IMR-90 (cell line): ENCODE results near the gene RNF6. TPM values are rescaled to one million over a fixed set of nuclear protein-coding genes. Genes with fewer than 3 reads are reported as not detected.

ENCODE experiments used
- ATAC-seq: fragments of 200-7000 bp; cut with Tn5 transposase; 2 replicates; pipeline ENCODE4 v1.9.1; 2020; ENCODE audit warnings: low read depth, mild to moderate bottlenecking, moderate library complexity
- BruUV-seq: library from RNA; stranded (reverse); fragments of 400-500 nt; replicated peaks from 2 replicates; lab custom pipeline; 2021; lab: Mats Ljungman, UMichigan
- CTCF ChIA-PET: fragments of 300-600 bp; formaldehyde crosslinking; extraction: SDS; loops from one replicate; lab custom pipeline; 2021; ENCODE audit warnings: antibody characterized with exemption; lab: Yijun Ruan, JAX
- POLR2A ChIA-PET: fragments of 300-600 bp; sonication (Branson Sonifier 250); formaldehyde crosslinking; loops from one replicate; lab custom pipeline; 2022; ENCODE audit warnings: antibody characterized with exemption; ENCODE audit not compliant: unreplicated experiment; lab: Charles Lee
- DNase-seq: peaks from one replicate; pipeline ENCODE4 v3.0.0; 2013
- H2AFZ ChIP-seq: replicated peaks from 2 replicates; pipeline ENCODE3; 2013; ENCODE audit warnings: low read length, mild to moderate bottlenecking; ENCODE audit not compliant: poor library complexity
- H2AK5ac ChIP-seq: 2 replicates; pipeline ENCODE4 v1.6.1; 2013; ENCODE audit warnings: low read depth, low read length, inconsistent platforms
- H2AK9ac ChIP-seq: replicated peaks from 2 replicates; pipeline ENCODE3; 2013; ENCODE audit warnings: mild to moderate bottlenecking, low read depth, low read length, moderate library complexity; ENCODE audit not compliant: poor library complexity
- H2BK120ac ChIP-seq: 2 replicates; pipeline ENCODE4 v1.6.1; 2013; ENCODE audit warnings: low read depth, low read length, inconsistent platforms
- H2BK15ac ChIP-seq: 3 replicates; pipeline ENCODE4 v1.6.1; 2013; ENCODE audit warnings: low read depth, low read length, inconsistent platforms
- H2BK20ac ChIP-seq: 2 replicates; pipeline ENCODE4 v1.6.1; 2013; ENCODE audit warnings: low read depth, mild to moderate bottlenecking, inconsistent platforms, low read length, moderate library complexity
- H2BK5ac ChIP-seq: 2 replicates; pipeline ENCODE4 v1.6.1; 2013; ENCODE audit warnings: mild to moderate bottlenecking, low read depth, low read length, inconsistent platforms; ENCODE audit not compliant: poor library complexity, severe bottlenecking
- H3K14ac ChIP-seq: replicated peaks from 2 replicates; pipeline ENCODE4 v1.6.1; 2013; ENCODE audit warnings: low read depth, low read length, inconsistent platforms
- H3K18ac ChIP-seq: 2 replicates; pipeline ENCODE4 v1.6.1; 2013; ENCODE audit warnings: low read depth, low read length, control low read depth
- H3K23ac ChIP-seq: 2 replicates; pipeline ENCODE4 v1.6.1; 2013; ENCODE audit warnings: low read depth, low read length, inconsistent platforms
- H3K27ac ChIP-seq: 2 replicates; pipeline ENCODE4 v1.5.1; 2013; ENCODE audit warnings: mild to moderate bottlenecking, control low read depth, low read length; ENCODE audit not compliant: insufficient read depth
- H3K27me3 ChIP-seq: 2 replicates; pipeline ENCODE4 v1.6.1; 2013; ENCODE audit warnings: low read length; ENCODE audit not compliant: control insufficient read depth, insufficient read depth
- H3K36me3 ChIP-seq: 2 replicates; pipeline ENCODE4 v1.6.1; 2013; ENCODE audit warnings: low read length, mixed read lengths; ENCODE audit not compliant: control insufficient read depth, insufficient read depth
- H3K4ac ChIP-seq: 2 replicates; pipeline ENCODE4 v1.6.1; 2013; ENCODE audit warnings: low read depth, low read length, inconsistent platforms
- H3K4me1 ChIP-seq: 2 replicates; pipeline ENCODE4 v1.6.1; 2013; ENCODE audit warnings: low read length, mixed read lengths; ENCODE audit not compliant: control insufficient read depth, insufficient read depth
- H3K4me2 ChIP-seq: 2 replicates; pipeline ENCODE4 v1.6.1; 2013; ENCODE audit warnings: low read depth, mild to moderate bottlenecking, control low read depth, low read length, moderate library complexity
- H3K4me3 ChIP-seq: 2 replicates; pipeline ENCODE4 v1.5.1; 2013; ENCODE audit warnings: low read depth, mild to moderate bottlenecking, control low read depth, low read length, moderate library complexity; ENCODE audit not compliant: insufficient read depth
- H3K56ac ChIP-seq: 2 replicates; pipeline ENCODE4 v1.6.1; 2013; ENCODE audit warnings: low read length, inconsistent platforms; ENCODE audit not compliant: insufficient read depth; ENCODE audit errors: extremely low read depth
- H3K79me1 ChIP-seq, 2 experiments: 2 replicates each; pipeline ENCODE4 v1.6.1; 2013; ENCODE audit warnings: low read length in 2 of 2, inconsistent platforms in 1 of 2, low read depth in 1 of 2
- H3K9ac ChIP-seq: 2 replicates; pipeline ENCODE4 v1.6.1; 2013; ENCODE audit warnings: low read depth, low read length, control low read depth
- H3K9me1 ChIP-seq: 2 replicates; pipeline ENCODE4 v1.6.1; 2013; ENCODE audit warnings: low read length, inconsistent platforms; ENCODE audit not compliant: insufficient read depth
- H3K9me3 ChIP-seq: 2 replicates; pipeline ENCODE4 v1.6.1; 2013; ENCODE audit warnings: low read length; ENCODE audit not compliant: control insufficient read depth, insufficient read depth
- H4K20me1 ChIP-seq: 2 replicates; pipeline ENCODE4 v1.6.1; 2013; ENCODE audit warnings: low read length, inconsistent platforms; ENCODE audit not compliant: insufficient read depth
- H4K5ac ChIP-seq: 2 replicates; pipeline ENCODE4 v1.6.1; 2013; ENCODE audit warnings: mild to moderate bottlenecking, low read depth, low read length, control low read depth
- H4K8ac ChIP-seq, 2 experiments: 2 replicates each; pipeline ENCODE4 v1.6.1; 2013; ENCODE audit warnings: low read depth in 2 of 2, low read length in 2 of 2, control low read depth in 1 of 2, inconsistent platforms in 1 of 2
- H4K91ac ChIP-seq: 2 replicates; pipeline ENCODE4 v1.6.1; 2013; ENCODE audit warnings: low read depth, low read length, inconsistent platforms; ENCODE audit not compliant: insufficient read depth
- BHLHE40 ChIP-seq: fragments of 150-350 bp; IDR thresholded peaks from 2 replicates; pipeline ENCODE4 v1.6.1; 2016; ENCODE audit warnings: mild to moderate bottlenecking, low read depth, low read length
- CEBPB ChIP-seq: IDR thresholded peaks from 2 replicates; pipeline ENCODE4 v1.6.1; 2012; ENCODE audit warnings: low read depth, low read length, improper control_type of control experiment
- CHD1 ChIP-seq: IDR thresholded peaks from 2 replicates; pipeline ENCODE4 v1.6.1; 2012; ENCODE audit warnings: low read depth, low read length, improper control_type of control experiment
- FOS ChIP-seq: fragments of 150-350 bp; IDR thresholded peaks from 2 replicates; pipeline ENCODE4 v1.6.1; 2016; ENCODE audit warnings: low read depth, low read length
- MAZ ChIP-seq: IDR thresholded peaks from 2 replicates; pipeline ENCODE4 v1.6.1; 2012; ENCODE audit warnings: low read depth, mild to moderate bottlenecking, low read length, improper control_type of control experiment, moderate library complexity, borderline replicate concordance
- MXI1 ChIP-seq: IDR thresholded peaks from 2 replicates; pipeline ENCODE4 v1.6.1; 2012; ENCODE audit warnings: low read depth, mild to moderate bottlenecking, low read length, moderate library complexity, borderline replicate concordance
- NFE2L2 ChIP-seq: fragments of 150-350 bp; IDR thresholded peaks from 2 replicates; pipeline ENCODE4 v1.6.1; 2016; ENCODE audit warnings: low read depth, mild to moderate bottlenecking, low read length
- POLR2A ChIP-seq: IDR thresholded peaks from 2 replicates; pipeline ENCODE4 v1.6.1; 2012; ENCODE audit warnings: mild to moderate bottlenecking, low read depth, low read length
- RAD21 ChIP-seq: IDR thresholded peaks from 2 replicates; pipeline ENCODE4 v1.6.1; 2012; ENCODE audit warnings: low read length, improper control_type of control experiment
- RCOR1 ChIP-seq: IDR thresholded peaks from 2 replicates; pipeline ENCODE4 v1.6.1; 2012; ENCODE audit warnings: mild to moderate bottlenecking, low read length, improper control_type of control experiment; ENCODE audit not compliant: insufficient replicate concordance
- RFX5 ChIP-seq: IDR thresholded peaks from 2 replicates; pipeline ENCODE4 v1.8.0; 2012; ENCODE audit warnings: low read depth, mild to moderate bottlenecking, low read length, moderate library complexity
- SMC3 ChIP-seq: fragments of 150-350 bp; IDR thresholded peaks from 2 replicates; pipeline ENCODE4 v1.6.1; 2016; ENCODE audit warnings: low read depth, mild to moderate bottlenecking, antibody characterized with exemption, low read length, moderate library complexity
- WGBS, 2 experiments: methylation state at CpG; one replicate each; pipeline versions ENCODE4 v1.1.5 to v1.1.7; 2013; ENCODE audit warnings: missing lambda C conversion rate in 2 of 2; ENCODE audit not compliant: insufficient read length in 1 of 2; ENCODE audit errors: extremely low coverage in 2 of 2; 5-methylcytosine and 5-hydroxymethylcytosine counted together
- dilution Hi-C: fragments of 300-500 bp; cut with HindIII; formaldehyde crosslinking; loops from one replicate; pipeline ENCODE4 v1.14.3; 2018; ENCODE audit warnings: low sequenced_read_pairs; ENCODE audit not compliant: unreplicated experiment
- in situ Hi-C: fragments of 300-500 bp; cut with MboI; formaldehyde crosslinking; loops from 3 replicates; pipeline ENCODE4 v1.14.3; 2019; ENCODE audit warnings: low sequenced_read_pairs, inconsistent platforms, mixed read lengths
- intact Hi-C: fragments of 100-400 bp; cut with micrococcal nuclease; formaldehyde crosslinking; loops from 2 replicates; pipeline ENCODE4 v1.10.0; 2022
- polyA plus RNA-seq, 3 experiments: library from polyadenylated mRNA; depleted of rRNA; stranded (reverse); fragments of >200 nt; gene quantifications; 2 replicates each; pipeline ENCODE4 v1.2.3, GENCODE V29; 2012; ENCODE audit warnings: low replicate concordance in 1 of 3
- total RNA-seq: library from RNA; depleted of rRNA; stranded (reverse); fragments of >200 nt; gene quantifications from 2 replicates; pipeline ENCODE4 v1.2.3, GENCODE V29; 2012
- TF ChIP-seq, protein P1 (sequence below): fragments of 150-350 bp; IDR thresholded peaks from 2 replicates; pipeline ENCODE4 v1.6.1; 2016; ENCODE audit warnings: low read depth, mild to moderate bottlenecking, low read length, moderate library complexity, borderline replicate concordance
- TF ChIP-seq, protein P2 (sequence below): fragments of 150-350 bp; IDR thresholded peaks from 2 replicates; pipeline ENCODE4 v1.6.1; 2017; ENCODE audit warnings: mild to moderate bottlenecking, antibody characterized with exemption, low read length, low read depth
- TF ChIP-seq, protein P3 (sequence below): conservative IDR thresholded peaks from 2 replicates; pipeline ENCODE4 v1.5.1; 2012; ENCODE audit warnings: mild to moderate bottlenecking, low read depth, low read length, improper control_type of control experiment

Gene RNF6
- total and polyA plus RNA-seq, 2 of the 4 experiments (the other 2 are of a cell fraction) = 22.9 to 33.3 TPM

DNA sequence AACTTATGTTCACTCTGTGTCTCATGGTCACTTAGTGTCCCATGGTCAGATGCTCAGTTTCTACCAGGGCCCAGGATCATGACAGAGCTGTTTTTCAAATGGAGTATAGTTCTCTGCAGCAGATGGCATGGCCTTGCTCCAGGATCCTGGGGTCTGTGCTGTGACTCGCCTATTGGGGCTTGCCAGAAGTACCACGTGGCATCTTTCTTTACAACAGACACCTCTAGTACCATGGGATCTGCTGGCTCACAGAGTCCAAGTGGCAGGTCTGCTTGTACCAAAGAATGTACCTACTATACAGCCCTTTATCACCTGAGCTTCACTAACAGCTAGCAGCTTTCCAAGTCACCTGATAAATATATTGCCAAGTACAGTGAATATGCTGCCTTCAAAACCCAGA, 6.0 kb upstream of the RNF6 start:
- no peak overlapping the region for H4K91ac ChIP-seq
- H3K23ac ChIP-seq = no peak overlapping the region
- no peak overlapping the region for H3K9ac ChIP-seq
- H3K36me3 ChIP-seq = no peaks in the 10 kb centered on the region
- no peak overlapping the region for H2BK5ac ChIP-seq
- TF ChIP-seq RAD21 = no peak
- TF ChIP-seq, protein P1, sequence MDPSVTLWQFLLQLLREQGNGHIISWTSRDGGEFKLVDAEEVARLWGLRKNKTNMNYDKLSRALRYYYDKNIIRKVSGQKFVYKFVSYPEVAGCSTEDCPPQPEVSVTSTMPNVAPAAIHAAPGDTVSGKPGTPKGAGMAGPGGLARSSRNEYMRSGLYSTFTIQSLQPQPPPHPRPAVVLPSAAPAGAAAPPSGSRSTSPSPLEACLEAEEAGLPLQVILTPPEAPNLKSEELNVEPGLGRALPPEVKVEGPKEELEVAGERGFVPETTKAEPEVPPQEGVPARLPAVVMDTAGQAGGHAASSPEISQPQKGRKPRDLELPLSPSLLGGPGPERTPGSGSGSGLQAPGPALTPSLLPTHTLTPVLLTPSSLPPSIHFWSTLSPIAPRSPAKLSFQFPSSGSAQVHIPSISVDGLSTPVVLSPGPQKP = no peak
- no peak for TF ChIP-seq FOS
- TF ChIP-seq NFE2L2 = no peak
- TF ChIP-seq CEBPB = no peak
- no peak for TF ChIP-seq MAZ
- TF ChIP-seq CHD1 = no peak
- no peak for TF ChIP-seq RCOR1
- TF ChIP-seq POLR2A = no peak
- TF ChIP-seq, protein P2, sequence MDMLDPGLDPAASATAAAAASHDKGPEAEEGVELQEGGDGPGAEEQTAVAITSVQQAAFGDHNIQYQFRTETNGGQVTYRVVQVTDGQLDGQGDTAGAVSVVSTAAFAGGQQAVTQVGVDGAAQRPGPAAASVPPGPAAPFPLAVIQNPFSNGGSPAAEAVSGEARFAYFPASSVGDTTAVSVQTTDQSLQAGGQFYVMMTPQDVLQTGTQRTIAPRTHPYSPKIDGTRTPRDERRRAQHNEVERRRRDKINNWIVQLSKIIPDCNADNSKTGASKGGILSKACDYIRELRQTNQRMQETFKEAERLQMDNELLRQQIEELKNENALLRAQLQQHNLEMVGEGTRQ = no peak
- TF ChIP-seq BHLHE40 = no peak
- no peak for TF ChIP-seq MXI1
- TF ChIP-seq RFX5 = no peak
- no peak for TF ChIP-seq SMC3
- TF ChIP-seq, protein P3, sequence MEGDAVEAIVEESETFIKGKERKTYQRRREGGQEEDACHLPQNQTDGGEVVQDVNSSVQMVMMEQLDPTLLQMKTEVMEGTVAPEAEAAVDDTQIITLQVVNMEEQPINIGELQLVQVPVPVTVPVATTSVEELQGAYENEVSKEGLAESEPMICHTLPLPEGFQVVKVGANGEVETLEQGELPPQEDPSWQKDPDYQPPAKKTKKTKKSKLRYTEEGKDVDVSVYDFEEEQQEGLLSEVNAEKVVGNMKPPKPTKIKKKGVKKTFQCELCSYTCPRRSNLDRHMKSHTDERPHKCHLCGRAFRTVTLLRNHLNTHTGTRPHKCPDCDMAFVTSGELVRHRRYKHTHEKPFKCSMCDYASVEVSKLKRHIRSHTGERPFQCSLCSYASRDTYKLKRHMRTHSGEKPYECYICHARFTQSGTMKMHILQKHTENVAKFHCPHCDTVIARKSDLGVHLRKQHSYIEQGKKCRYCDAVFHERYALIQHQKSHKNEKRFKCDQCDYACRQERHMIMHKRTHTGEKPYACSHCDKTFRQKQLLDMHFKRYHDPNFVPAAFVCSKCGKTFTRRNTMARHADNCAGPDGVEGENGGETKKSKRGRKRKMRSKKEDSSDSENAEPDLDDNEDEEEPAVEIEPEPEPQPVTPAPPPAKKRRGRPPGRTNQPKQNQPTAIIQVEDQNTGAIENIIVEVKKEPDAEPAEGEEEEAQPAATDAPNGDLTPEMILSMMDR = no peak
- H3K4me1 ChIP-seq = no peaks in the 10 kb centered on the region
- no peaks in the 10 kb centered on the region for H3K9me1 ChIP-seq
- H3K18ac ChIP-seq = no peak overlapping the region
- intact Hi-C loops = no loop called here
- in situ Hi-C loops = no loop called here
- 29% methylated on average over 1 of the region's 2 CpGs; no CpG with 5 or more reads in 1 of the 2 experiments for WGBS, 2 experiments
- H3K9me3 ChIP-seq = no peaks in the 10 kb centered on the region
- H3K79me1 ChIP-seq = 0 out of 4 replicates have a peak, but pooled peaks cover 0 to 1% of the 10 kb centered on the region in 2 experiments
- no peak overlapping the region for H2AK5ac ChIP-seq
- H2BK120ac ChIP-seq = no peak overlapping the region
- no peak overlapping the region for H3K4me3 ChIP-seq
- H3K56ac ChIP-seq = no peak overlapping the region
- H4K5ac ChIP-seq = no peak overlapping the region
- no peak for DNase-seq
- H2AK9ac ChIP-seq = no peak overlapping the region
- no peak overlapping the region for H3K4ac ChIP-seq
- H4K20me1 ChIP-seq = no peaks in the 10 kb centered on the region
- dilution Hi-C loops = no loop called here
- no peak overlapping the region for H3K27ac ChIP-seq
- no peak overlapping the region for H4K8ac ChIP-seq
- no peak overlapping the region for H2AFZ ChIP-seq
- ChIA-PET POLR2A (no interaction called here), CTCF (no interaction called here)
- no peak for ATAC-seq
- no peak overlapping the region for H2BK15ac ChIP-seq
- no peak overlapping the region for H3K14ac ChIP-seq
- no TSS peak for BruUV-seq
- H3K4me2 ChIP-seq = no peak overlapping the region
- H3K27me3 ChIP-seq = peaks cover 2% of the 10 kb centered on the region; the same call in 1 of the 2 replicates
- no peak overlapping the region for H2BK20ac ChIP-seq
